HG02870 (cell line): ENCODE measurements around the gene MARVELD1.
A peak's percentile ranks its signal among the peaks of the same experiment; 100 is the strongest.
"Not testable (repeated sequence)": the region's sequence is repeated elsewhere in the genome, so short reads cannot be mapped to it uniquely, and the experiment has no call there.

Experiments used
- ATAC-seq: cut with Tn5 transposase; IDR thresholded peaks from one replicate; pipeline ENCODE4 v1.9.1; 2021; ENCODE audit warnings: mild to moderate bottlenecking, moderate library complexity; ENCODE audit not compliant: unreplicated experiment

The MARVELD1 gene

GRCh38 chr10:97713339-97713825 lies at the start of gene MARVELD1:
TSS of gene MARVELD1 (plus strand) at chr10:97713730. CDS start at chr10:97713877, 147 bp downstream.
- ATAC-seq = no peak

- ATAC-seq = no peak
Observed at GRCh38 chr10:97664282-97664850, 49.2 kb upstream of the MARVELD1 start.

GRCh38 chr10:97666992-97667391 lies 46.5 kb upstream of the MARVELD1 start:
- no peak for ATAC-seq

- no peak for ATAC-seq
Observed at GRCh38 chr10:97667463-97667862, 46.1 kb upstream of the MARVELD1 start.

- no peak for ATAC-seq
Observed at GRCh38 chr10:97669571-97669970, 44.0 kb upstream of the MARVELD1 start.

GRCh38 chr10:97673736-97674525 lies 39.6 kb upstream of the MARVELD1 start:
- ATAC-seq = no peak

- no peak for ATAC-seq
Observed at GRCh38 chr10:97675222-97675621, 38.3 kb upstream of the MARVELD1 start.

- peak; percentile 59 for ATAC-seq
Observed at GRCh38 chr10:97676770-97677581, 36.6 kb upstream of the MARVELD1 start.

GRCh38 chr10:97679594-97679993 lies 33.9 kb upstream of the MARVELD1 start:
- no peak for ATAC-seq

GRCh38 chr10:97682042-97682441 lies 31.5 kb upstream of the MARVELD1 start:
- ATAC-seq = no peak

- ATAC-seq = no peak
Observed at GRCh38 chr10:97683556-97684367, 29.8 kb upstream of the MARVELD1 start.

GRCh38 chr10:97684368-97684713 lies 29.2 kb upstream of the MARVELD1 start:
- not testable (repeated sequence) for ATAC-seq

GRCh38 chr10:97684866-97685394 lies 28.6 kb upstream of the MARVELD1 start:
- no peak for ATAC-seq

- no peak for ATAC-seq
Observed at GRCh38 chr10:97685395-97685958, 28.1 kb upstream of the MARVELD1 start.

GRCh38 chr10:97686301-97686961 lies 27.1 kb upstream of the MARVELD1 start:
- no peak for ATAC-seq

GRCh38 chr10:97686962-97687784 lies 26.4 kb upstream of the MARVELD1 start, which contains the start of gene AVPI1:
TSS of gene AVPI1 (minus strand) at chr10:97687241. CDS start at chr10:97679905, 7,336 bp downstream.
- peak; percentile 90 for ATAC-seq

- ATAC-seq = no peak
Observed at GRCh38 chr10:97687785-97688781, 25.4 kb upstream of the MARVELD1 start.
